Stimulated activated CD4-positive, alpha-beta T cell treated with anti-CD3 and anti-CD28 coated beads, Interleukin-12 subunit alpha, Interleukin-12 subunit beta, amount 100 ng/mL, for 48 hours (primary cell): ENCODE results near the gene SUSD3.
"Not testable (repeated sequence)": the region's sequence is repeated elsewhere in the genome, so short reads cannot be mapped to it uniquely, and the experiment has no call there.

Source experiments
- DNase-seq, 3 donors: peaks; one replicate each; pipeline ENCODE4 v3.0.0-alpha.2; 2020; ENCODE audit warnings: low read depth in 2 of 3, low spot score in 1 of 3

SUSD3 gene

DNA sequence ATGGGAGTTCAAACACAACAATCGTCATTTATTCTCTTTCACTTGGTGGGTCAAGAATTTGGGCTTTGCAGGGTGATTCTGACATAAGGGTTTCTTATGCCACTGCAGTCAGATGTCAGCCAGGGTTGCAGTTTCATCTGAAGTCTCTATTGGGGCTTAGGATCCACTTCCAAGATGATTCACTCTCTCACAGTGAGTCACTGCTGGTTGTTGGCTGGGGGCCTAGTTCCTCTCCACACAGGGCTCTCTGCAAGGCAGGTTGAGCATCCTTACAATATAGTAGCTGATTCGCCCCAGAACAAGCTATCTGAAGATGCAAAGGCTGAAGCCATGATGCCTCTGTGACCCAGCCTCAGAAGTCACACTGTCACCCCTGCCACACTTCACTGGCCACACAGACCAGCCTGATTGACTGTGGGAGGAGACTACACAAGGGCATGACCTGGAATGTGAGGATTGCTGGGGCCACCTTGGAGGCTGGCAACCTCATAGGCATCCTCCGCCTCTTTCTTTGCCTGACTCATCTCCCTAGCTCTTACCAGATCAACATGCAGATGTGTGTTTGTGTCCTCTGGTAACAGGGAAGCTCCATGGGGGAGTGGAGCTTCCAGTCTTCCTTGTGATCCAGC, 33.1 kb downstream of the SUSD3 start:
- peak; percentile 57 to 74 (median 62) for DNase-seq

DNA sequence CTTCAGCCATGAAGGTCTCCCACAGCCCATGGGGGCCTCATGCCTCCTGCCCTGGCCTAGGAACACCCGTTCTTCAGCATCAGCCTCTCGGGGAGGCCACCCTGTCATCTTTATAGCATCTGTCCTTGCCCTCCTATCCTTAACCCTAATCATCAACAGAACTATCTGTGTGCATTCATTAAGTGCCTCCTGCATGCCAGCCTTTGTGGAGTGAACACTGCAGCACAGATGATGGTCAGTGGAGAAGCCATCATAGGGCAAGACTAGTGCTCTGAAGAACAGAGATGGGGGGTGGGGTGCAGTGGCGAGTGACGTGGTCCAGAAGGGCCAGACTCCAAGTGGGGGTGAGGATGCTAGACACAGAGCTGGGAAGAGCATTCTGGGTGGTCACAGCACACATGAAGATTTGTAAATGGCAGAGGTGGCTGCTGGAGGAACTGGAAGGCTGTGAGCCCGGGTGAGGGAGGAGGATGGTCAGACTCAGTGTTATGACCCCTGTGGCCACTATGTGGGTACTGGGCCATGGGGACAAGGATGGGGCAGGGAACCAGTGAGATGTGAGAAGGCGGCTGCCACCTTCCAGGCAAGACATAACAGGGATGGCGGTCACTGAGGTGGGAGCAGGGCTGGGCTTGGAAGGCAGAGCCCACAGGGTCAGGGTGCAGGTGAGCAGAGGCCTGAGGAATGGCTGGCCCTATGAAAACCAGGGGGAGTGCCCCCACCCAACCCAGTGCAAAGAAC, 33.9 kb downstream of the SUSD3 start:
- DNase-seq = no peak

DNA sequence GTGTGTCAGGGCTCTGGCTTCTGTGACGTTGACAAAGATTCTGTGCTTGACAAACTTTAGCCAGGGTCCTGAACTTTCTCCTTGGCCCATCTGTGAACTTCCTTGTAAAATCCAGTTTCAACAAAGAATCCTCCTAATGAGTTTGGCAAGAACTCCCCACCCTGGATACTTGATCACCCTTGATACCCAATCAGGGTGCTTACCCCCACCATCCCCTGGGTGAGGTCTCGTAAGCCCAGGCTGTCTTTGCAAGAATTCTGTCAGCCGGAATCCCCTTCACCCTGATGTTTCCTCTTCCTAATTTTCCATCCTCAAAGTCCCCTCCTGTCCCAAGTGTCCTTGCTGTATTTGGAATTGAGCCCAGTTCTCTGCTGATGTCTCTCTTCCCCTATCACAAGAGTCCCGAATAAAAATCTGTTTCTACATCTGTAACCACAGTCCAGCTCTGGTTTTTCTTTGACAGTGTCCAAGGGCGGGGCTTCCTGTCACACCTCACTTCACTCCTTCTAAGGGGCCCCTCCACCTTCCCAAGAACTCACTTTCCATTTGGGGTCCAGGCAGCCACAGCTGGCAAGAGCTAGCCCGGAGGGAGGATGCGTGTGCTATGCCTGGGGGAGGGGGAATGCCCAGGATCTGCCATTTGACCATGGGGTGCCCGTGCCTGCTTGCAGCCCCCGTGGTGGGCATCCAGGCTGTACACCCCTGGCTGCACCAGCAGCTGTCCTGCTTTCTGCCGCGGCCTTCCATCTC, 34.8 kb downstream of the SUSD3 start:
- no peak for DNase-seq

DNA sequence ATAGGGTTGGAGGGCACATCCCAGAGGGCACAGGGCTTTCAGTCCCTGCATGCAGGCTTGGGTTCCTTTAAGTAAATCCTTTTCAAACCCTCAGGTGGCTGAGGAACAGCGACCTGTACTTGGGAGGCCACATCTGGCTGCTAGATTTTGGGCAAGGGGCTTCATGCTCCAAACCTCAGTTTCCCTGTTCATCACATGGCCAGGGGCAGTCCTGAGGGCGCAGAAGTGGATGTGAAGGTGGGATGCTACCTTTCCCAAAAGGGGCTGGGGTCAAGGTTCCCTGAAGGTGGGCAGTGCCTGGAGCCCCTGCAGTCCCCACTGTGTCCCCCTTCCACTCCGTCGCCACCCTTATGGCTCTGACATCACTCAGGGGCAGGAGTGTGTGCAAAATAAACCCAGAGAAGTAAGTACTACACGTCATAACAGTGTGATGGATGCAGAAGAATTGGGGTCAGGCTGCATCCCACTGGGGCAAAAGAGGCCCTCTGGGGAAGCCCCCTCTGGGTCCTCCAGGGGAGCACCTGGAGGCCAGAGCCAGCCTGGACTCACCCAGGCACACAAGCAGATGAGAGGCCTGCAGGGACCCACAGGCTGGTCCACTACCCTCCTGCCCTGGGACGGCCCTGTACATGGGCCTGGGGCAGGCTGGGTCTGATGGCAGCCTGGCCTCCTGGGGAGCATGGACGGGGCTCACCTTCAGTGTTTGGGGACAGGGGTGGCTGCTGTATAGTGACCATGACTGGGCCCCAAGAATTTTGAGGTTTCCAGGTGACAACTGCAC, 35.6 kb downstream of the SUSD3 start:
- no peak for DNase-seq

DNA sequence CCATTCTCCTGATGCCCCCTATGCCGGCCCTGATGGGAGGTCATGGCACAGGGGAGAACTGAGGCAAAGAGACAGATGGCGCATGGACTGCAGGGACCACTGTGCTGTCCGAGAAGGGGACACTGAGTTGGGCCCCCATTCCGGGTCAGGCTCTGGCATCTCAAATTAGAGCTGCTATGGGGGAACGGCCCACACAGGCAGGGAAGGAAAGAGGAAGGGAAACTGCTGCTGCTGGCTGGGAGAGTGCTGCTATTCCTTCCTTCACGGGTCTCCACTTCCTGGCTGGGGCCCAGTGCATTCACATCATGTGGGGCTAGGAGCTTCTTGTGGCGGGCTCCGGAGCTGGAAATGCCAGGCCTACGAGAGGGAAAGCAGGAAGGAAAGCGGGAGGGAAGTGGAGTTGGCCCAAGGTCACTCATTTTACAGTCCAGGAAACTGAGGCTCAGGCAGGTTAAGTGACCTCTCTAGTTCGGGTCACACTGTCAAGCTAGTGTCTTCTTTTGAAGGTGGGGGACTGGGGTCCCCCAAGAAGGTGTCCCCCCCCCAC, 36.2 kb downstream of the SUSD3 start:
- no peak for DNase-seq

DNA sequence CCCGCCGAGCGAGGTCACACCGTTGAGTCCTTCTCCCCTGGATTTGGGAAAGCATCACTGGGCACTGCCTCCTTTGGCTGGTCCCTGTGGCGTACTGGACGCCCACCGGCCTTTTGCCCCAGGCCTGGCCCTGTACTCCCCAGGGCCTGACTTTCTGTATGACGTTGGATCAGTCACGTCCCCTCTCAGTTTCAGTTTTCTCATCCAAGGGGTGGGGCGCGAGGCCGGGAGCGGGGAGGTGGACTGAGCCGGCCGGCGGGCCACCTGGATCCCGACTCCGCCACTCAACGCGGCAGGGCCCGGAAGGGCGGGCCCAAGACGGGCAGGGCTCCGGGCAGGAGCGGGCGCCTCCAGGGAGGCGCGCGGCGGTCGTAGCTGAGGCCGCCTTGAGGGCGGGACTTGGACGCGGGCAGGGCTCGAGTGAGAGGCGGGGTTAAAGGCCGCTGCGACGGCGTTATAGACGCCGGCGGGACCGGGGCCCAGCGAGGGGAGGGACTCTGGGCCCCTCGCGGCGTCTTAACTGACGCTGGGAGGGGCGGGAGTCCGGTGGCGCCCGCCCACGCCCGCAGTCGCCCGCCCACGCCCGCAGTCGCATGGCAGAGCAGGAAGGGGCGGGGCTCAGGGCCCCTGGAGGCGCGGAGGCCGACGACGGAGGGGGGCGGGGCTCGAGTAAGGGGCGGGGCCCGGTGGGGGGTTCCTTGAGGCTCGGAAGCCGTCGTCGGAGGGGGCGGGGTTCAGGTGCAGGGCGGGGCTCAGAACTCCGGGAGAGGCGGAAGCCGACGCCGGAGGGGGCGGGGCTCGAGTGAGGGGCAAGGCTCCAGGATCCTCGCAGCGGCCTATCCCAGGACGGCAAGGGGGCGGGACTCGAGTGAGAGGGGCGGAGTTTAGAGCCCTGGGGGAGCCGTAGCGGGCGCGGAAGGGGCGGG, 37.0 kb downstream of the SUSD3 start:
- DNase-seq = peak; percentile 100

DNA sequence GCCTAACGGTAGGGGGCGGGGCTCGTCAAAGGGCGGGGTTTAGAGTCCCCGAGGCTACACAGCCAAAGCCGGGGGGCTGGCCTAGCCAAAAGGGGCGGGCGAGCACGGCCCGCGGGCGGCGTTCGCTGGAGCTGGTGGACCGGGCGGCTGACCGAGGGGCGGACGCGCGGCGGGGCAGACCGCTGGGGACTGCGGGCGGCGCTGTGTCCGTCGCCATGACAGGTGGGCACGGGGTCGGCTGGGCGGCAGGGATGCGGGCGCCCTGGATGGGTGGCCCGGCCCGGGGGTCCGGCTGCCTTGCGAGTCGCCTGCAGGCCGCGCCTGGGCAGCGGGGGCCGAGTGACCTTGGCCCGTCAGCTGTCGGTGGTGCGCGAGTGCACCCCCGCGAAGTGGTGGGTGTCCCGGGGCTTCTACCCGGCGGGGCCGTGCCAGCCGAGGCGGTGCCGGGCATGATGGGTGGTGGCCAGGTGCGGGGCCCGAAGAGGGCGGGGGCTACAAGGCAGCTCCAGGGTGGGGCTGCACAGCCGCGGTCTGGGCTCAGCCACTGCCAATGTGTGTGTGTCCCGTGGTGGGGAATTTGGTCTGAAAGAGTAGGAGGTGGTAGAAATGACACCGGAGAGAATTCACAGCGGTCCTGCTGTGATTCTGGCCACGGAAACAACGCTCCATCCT, 37.8 kb downstream of the SUSD3 start, which contains the start of gene CARD19:
CARD19 (plus strand) TSS at position 87 of the 672 bp plus-strand sequence; CDS start at position 216, 129 bp downstream.
- no peak for DNase-seq

DNA sequence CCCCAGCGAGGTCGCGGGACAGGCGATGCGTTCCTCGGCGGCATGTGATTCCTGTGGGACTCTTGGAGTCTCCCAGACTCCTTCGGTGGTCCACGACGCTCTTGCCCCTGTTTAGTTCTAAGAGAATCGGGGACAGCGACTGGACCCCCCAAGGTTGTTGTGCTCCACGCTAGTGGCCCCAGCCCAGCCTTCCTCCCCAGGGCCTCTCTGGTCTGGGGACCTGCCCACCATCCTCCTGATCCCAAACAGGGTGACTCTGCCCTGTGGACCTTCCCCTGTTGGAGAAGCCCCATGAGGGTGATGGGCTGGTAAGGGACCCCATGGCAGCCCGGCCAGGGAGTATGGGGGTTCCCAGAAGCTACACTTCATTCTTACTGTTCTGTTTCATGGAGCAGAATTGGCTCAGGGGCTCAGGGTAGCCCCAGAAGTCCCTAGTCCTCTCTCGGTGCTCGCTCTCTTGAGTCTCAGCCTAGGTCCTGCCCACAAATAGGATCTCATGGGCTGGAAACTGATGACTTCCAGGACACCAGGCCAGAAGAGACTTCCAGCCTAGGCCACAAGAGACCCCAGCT, 38.4 kb downstream of the SUSD3 start:
- DNase-seq = no peak

DNA sequence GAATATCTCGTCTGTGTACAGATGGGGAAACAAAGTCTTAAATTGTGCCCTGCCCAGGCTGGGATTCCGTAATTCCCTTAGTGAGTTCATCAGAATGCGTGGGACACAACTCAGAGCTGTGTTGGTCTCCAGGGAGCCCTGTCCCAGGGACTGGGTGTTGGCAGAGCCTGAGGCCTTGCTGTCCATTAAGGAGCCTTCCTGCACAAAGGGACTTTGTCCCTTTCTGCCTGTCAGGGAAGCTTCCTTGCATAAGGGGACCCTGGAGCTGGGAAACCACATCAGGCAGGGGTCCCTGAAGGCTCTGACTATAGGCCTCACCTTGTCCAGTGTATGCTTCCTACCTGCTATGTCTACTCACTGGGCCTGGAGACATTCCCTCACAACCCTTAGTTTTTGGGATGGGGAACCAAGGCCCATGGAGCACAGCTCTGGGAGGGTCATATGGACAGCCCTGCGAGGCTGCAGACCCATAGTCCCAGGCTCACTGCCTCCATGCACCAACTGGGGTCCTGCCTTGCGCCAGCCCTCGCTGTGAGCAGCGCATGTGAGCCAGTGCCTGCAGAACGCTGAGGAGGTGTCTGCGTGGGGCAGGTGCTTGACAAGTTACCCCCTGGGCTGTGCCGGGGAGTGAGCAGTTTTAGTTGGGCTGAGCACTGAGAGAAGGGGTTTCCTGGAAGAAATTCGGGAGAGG, 39.2 kb downstream of the SUSD3 start:
- no peak for DNase-seq

DNA sequence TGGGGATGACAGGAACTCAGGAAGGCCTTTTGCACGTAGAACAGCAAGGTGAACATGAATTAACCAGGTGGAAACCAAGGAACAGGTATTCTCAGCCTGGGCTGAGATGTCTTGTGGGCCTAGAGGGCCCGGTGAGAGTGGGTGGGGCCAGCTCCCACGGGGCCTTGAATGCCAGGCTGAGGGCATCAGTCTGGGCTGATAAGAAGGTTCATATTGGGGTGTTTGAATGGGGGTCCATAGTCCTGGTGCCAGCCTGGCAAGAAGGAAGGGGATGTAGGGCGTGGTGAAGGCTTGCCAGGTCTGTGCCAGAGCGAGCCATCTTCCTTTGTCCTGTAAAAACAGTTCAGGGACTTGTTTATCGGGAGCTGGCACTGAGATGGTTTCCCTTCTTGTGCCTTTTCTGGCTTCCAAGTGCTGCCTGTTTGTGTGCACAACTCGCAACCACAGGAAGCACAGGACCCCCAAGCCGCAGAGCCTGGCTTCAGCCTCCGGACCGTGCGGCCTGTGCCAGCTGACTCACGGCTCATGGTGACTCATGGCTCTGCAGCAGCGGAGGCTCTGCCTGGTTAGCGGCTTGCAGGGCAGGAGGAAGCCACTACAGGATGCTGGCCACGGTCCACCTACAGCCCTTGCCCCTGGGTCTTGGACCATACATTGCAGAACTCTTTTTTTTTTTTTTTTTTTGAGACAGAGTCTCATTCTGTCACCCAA, 39.9 kb downstream of the SUSD3 start:
- DNase-seq = peak; percentile 34 to 60 (median 46)

DNA sequence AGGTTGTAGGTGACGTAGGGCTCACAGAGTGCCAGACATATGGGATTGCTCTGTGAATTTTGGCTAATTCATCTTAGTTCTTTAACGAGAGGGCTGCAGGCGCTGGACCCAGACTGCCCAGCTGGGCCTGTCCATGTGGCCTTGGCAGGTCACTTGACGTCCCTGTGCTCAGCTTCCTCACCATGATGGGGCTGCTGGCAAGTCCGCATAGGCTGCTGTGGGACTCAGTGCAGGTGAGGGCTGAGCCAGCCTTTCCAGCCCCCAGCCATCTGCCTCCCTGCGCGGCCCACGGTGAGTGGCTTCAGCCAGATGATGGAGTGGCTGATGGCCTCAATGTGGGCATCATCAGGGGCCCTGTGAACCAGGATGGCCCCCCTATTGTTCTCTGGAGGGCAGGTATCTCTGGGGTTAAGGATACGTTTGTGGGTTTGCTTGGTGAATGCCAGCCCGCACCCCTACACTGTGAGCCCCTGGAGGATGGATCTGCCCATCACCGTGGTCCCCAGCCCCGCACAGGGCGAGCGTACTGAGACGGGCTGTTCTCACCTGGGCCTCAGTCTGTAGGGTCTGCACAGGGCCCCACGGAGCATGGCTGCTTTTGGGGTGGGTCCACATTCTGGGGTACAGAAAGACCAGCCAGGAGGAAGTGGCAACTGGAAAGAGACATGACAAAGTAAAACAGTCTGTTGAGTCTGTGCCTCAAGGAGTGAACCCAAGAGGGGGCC, 41.2 kb downstream of the SUSD3 start:
- no peak for DNase-seq

DNA sequence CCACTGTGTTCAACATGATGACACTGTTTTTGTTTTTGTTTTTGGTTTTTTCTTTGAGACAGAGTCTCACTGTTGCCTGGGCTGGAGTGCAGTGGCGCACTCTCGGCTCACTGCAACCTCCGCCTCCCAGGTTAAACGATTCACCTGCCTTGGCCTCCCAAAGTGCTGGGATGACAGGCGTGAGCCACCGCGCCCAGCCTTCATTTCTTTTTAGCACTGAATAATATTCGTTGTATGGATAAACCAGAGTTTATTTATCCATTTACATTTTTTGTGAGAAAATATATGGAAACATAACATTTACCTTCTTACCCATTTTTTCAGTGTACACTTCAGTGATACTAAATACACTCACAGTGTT, 41.8 kb downstream of the SUSD3 start:
- DNase-seq = no peak

DNA sequence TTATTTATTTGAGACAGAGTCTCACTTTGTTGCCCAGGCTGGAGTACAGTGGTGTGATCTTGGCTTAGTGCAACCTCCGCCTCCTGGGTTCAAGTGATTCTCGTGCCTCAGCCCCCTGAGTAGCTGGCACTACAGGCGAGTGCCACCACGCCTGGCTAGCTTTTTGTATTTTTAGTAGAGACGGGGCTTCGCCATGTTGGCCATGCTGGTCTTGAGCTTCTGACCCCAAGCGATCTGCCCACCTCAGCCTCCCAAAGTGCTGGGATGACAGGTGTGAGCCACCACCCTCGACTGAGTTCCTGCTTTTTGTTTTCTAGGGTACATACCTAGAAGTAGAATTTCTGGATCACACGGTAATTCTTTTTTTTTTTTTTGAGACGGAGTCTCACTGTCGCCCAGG, 42.6 kb downstream of the SUSD3 start:
- not testable (repeated sequence) for DNase-seq

DNA sequence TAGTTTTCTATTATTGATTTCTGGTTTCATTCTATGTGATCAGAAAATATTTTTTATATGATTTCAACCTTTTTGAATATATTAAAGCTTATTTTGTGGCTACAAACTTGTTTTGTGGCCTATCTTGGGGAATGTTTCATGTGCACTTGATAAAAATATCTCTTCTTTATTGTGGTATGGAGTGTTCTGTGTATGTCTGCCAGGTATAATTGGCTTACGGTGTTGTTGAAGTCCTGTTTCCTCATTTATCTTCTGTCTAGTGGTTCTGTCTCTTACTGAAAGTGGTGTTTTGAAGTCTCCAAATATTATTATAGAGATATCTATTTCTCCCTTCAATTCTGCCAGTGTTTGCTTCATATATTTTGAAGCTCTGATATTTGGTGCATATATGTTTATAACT, 47.1 kb downstream of the SUSD3 start:
- no peak for DNase-seq

DNA sequence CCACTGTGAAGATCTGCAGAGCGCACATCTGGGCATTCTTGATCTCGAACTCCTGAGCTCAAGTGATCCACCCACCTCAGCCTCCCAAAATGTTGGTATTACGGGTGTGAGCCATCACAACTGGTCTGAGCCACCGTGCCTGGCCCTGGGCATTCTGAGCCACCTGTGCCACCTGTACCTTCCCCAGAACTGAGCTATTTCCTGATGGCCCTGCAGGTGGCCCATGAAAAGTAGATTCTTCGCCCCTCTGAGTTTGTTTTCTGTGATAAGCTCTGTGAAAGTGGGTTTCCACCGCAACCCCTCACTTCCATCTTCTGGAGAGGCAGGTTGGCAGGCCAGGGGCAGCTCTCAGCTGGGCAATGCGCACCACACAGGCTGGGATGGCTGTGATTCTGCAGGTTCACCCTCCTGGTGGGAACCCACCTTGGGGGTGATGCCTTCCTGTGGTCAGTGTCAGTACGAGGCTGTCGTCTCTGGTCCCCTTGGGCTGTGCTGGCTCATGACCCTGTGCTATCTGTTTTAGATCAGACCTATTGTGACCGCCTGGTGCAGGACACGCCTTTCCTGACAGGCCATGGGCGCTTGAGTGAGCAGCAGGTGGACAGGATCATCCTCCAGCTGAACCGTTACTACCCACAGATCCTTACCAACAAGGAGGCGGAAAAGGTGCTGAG, 48.8 kb downstream of the SUSD3 start:
- DNase-seq = no peak

DNA sequence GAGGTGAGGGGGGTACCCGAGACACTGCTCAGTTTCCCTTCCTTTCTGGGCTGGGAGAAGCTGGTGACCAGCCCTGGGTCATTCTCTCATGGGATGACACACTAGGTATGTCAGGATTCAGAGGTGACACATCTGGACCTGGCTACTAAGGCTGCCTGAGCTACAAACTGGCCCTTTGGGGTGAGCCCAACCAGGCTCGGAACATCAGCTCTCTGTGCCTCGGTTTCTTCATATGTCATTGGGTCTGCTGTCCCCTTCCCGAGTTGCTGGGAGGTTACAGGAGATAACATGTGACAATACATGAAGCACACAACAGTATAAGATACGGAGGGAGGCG, 49.3 kb downstream of the SUSD3 start:
- DNase-seq = no peak
